Measurements from ENCODE around the gene IL16.

Gene IL16

GRCh38 chr15:81271761-81272644 lies 75.3 kb downstream of the IL16 start:
- in situ Hi-C loops (cut with MboI; ENCODE audit: low sequenced_read_pairs) = loop anchor here (10.0 to 25.0 kb wide), 3 partner anchors 53 to 160 kb away; partner anchors contain the start of gene STARD5

- in situ Hi-C loops (cut with MboI; ENCODE audit: low sequenced_read_pairs) = loop anchor here (10.0 to 25.0 kb wide), 3 partner anchors 52 to 161 kb away; partner anchors contain the start of gene STARD5
Observed at GRCh38 chr15:81273200-81273599, 76.5 kb downstream of the IL16 start.

GRCh38 chr15:81273855-81274254 lies 77.2 kb downstream of the IL16 start:
- in situ Hi-C loops (cut with MboI; ENCODE audit: low sequenced_read_pairs) = loop anchor here (10.0 to 25.0 kb wide), 3 partner anchors 51 to 162 kb away; partner anchors contain the start of gene STARD5

GRCh38 chr15:81274255-81274654 lies 77.6 kb downstream of the IL16 start:
- in situ Hi-C loops (cut with MboI; ENCODE audit: low sequenced_read_pairs) = loop anchor here (10.0 to 25.0 kb wide), 3 partner anchors 51 to 162 kb away; partner anchors contain the start of gene STARD5

- in situ Hi-C loops (cut with MboI; ENCODE audit: low sequenced_read_pairs) = loop anchor here (10.0 to 25.0 kb wide), 3 partner anchors 50 to 163 kb away; partner anchors contain the start of gene STARD5
Observed at GRCh38 chr15:81274931-81275707, 78.4 kb downstream of the IL16 start.

- in situ Hi-C loops (cut with MboI; ENCODE audit: low sequenced_read_pairs) = loop anchor here (10.0 kb wide), 2 partner anchors 49 to 129 kb away; partner anchors contain the start of gene STARD5
Observed at GRCh38 chr15:81275711-81276392, 79.2 kb downstream of the IL16 start.

- in situ Hi-C loops (cut with MboI; ENCODE audit: low sequenced_read_pairs) = loop anchor here (10.0 kb wide), 2 partner anchors 48 to 128 kb away; partner anchors contain the start of gene STARD5
Observed at GRCh38 chr15:81276967-81277366, 80.3 kb downstream of the IL16 start.

DNA sequence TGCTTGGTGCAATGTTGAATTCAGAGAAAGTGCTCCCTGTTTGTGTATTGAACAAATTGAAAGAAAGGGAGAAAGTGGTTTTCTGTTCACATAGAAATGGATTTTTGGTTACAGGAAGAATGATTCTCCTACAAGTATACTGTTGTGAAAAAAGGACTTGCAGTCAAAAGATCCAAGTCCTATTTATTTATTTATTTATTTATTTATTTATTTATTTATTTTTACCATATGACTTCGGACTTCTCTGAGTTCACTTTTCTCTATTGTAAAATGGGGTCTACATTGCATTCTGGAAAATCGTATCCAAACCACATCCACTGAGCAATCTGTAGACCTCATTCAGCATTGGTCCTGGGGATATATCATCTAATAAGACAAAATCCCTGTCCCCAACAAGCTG lies 81.2 kb downstream of the IL16 start:
- in situ Hi-C loops (cut with MboI; ENCODE audit: low sequenced_read_pairs) = loop anchor here (10.0 kb wide), 2 partner anchors 47 to 127 kb away; partner anchors contain the start of gene STARD5

GRCh38 chr15:81278306-81279029 lies 81.8 kb downstream of the IL16 start:
- in situ Hi-C loops (cut with MboI; ENCODE audit: low sequenced_read_pairs) = loop anchor here (10.0 kb wide), 2 partner anchors 46 to 126 kb away; partner anchors contain the start of gene STARD5

- in situ Hi-C loops (cut with MboI; ENCODE audit: low sequenced_read_pairs) = loop anchor here (10.0 kb wide), 2 partner anchors 45 to 125 kb away; partner anchors contain the start of gene STARD5
Observed at GRCh38 chr15:81279621-81280485, 83.2 kb downstream of the IL16 start.

- in situ Hi-C loops (cut with MboI; ENCODE audit: low sequenced_read_pairs) = no loop called here
Observed at GRCh38 chr15:81280696-81281455, 84.2 kb downstream of the IL16 start.

DNA sequence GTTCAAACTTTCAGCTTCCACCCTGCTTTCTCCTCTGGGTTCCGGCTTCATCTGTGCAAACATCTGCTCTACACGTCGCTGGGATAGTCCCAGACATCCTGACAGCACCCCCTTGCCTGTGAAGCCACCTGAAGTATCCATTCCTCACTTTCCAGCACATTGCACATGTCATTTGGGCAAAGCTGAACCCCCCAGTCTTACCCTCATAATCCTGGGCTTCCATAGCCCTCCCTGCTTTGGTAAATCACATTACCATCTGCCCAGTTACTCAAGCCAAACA lies 84.7 kb downstream of the IL16 start:
- in situ Hi-C loops (cut with MboI; ENCODE audit: low sequenced_read_pairs) = no loop called here

GRCh38 chr15:81281766-81282605 lies 85.3 kb downstream of the IL16 start:
- in situ Hi-C loops (cut with MboI; ENCODE audit: low sequenced_read_pairs) = no loop called here

DNA sequence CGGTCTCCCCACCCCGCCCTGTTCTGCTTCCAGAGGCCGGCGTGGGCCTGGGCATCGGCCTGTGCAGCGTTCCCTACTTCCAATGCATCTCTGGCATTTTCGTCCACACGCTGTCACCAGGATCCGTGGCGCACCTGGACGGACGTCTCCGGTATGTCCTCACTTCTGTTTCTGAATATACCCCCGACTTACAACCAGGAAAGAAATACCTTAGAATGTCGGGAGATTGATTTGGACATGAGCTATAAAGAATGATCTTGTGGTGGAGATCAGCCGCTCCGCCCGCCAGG lies 85.9 kb downstream of the IL16 start:
- in situ Hi-C loops (cut with MboI; ENCODE audit: low sequenced_read_pairs) = no loop called here

- in situ Hi-C loops (cut with MboI; ENCODE audit: low sequenced_read_pairs) = no loop called here
Observed at GRCh38 chr15:81282911-81283310, 86.2 kb downstream of the IL16 start.

- in situ Hi-C loops (cut with MboI; ENCODE audit: low sequenced_read_pairs) = no loop called here
Observed at GRCh38 chr15:81284256-81285031, 87.8 kb downstream of the IL16 start.

- in situ Hi-C loops (cut with MboI; ENCODE audit: low sequenced_read_pairs) = no loop called here
Observed at GRCh38 chr15:81285461-81285860, 88.8 kb downstream of the IL16 start.
